Keratinocyte (primary cell): Measurements from ENCODE around the gene RBMX2. TPM values are rescaled to one million over a fixed set of nuclear protein-coding genes. Genes with fewer than 3 reads are reported as not detected.

Experiments used
- DNase-seq: peaks from one replicate; pipeline ENCODE4 v3.0.0-alpha.2; 2011; ENCODE audit warnings: low read depth, missing footprints, low spot score
- FAIRE-seq: peaks from 2 replicates; lab custom pipeline; 2011; peaks lifted over from hg19 to GRCh38; lab: Jason Lieb, UNC
- H2AFZ ChIP-seq: 2 replicates; pipeline ENCODE4 v1.6.0; 2012; ENCODE audit warnings: low read length, control low read depth, inconsistent platforms; ENCODE audit not compliant: control insufficient read depth
- H3K27ac ChIP-seq: 2 replicates; pipeline ENCODE4 v1.5.1; 2011; ENCODE audit warnings: low read length; ENCODE audit not compliant: control insufficient read depth, insufficient read depth
- H3K27me3 ChIP-seq: 3 replicates; pipeline ENCODE4 v1.6.0; 2011; ENCODE audit warnings: low read length; ENCODE audit not compliant: control insufficient read depth, insufficient read depth; ENCODE audit errors: extremely low read depth
- H3K36me3 ChIP-seq, 2 experiments: 2 replicates in 1 of 2; 3 replicates in 1 of 2; pipeline ENCODE4 v1.5.1; 2011; ENCODE audit warnings: low read length in 2 of 2, mild to moderate bottlenecking in 1 of 2; ENCODE audit not compliant: control insufficient read depth in 2 of 2, insufficient read depth in 2 of 2; ENCODE audit errors: extremely low read depth in 1 of 2
- H3K4me1 ChIP-seq: 3 replicates; pipeline ENCODE4 v1.5.1; 2011; ENCODE audit warnings: low read length; ENCODE audit not compliant: control insufficient read depth, insufficient read depth; ENCODE audit errors: extremely low read depth
- H3K4me2 ChIP-seq: 3 replicates; pipeline ENCODE4 v1.6.0; 2011; ENCODE audit warnings: low read depth, low read length; ENCODE audit not compliant: control insufficient read depth, insufficient read depth; ENCODE audit errors: extremely low read depth
- H3K4me3 ChIP-seq, 3 experiments: fragments of 200-600 bp in 1 of 3; sonication (generic) in 1 of 3; 2 replicates in 2 of 3; 3 replicates in 1 of 3; pipeline ENCODE4 v1.5.1; 2011 to 2016; ENCODE audit warnings: low read length in 3 of 3, mild to moderate bottlenecking in 3 of 3, control low read depth in 2 of 3, inconsistent platforms in 1 of 3, low read depth in 1 of 3, mixed read lengths in 1 of 3, mixed run types in 1 of 3, moderate library complexity in 1 of 3; ENCODE audit not compliant: control insufficient read depth in 2 of 3, insufficient read depth in 2 of 3; ENCODE audit errors: extremely low read depth in 1 of 3
- H3K79me2 ChIP-seq: 2 replicates; pipeline ENCODE4 v1.6.0; 2012; ENCODE audit warnings: low read length; ENCODE audit not compliant: control insufficient read depth, insufficient read depth
- H3K9ac ChIP-seq: 3 replicates; pipeline ENCODE4 v1.6.0; 2011; ENCODE audit warnings: low read length; ENCODE audit not compliant: control insufficient read depth, insufficient read depth; ENCODE audit errors: extremely low read depth
- H3K9me1 ChIP-seq: 3 replicates; pipeline ENCODE4 v1.6.0; 2011; ENCODE audit warnings: low read length; ENCODE audit not compliant: control insufficient read depth, insufficient read depth; ENCODE audit errors: extremely low read depth
- H3K9me3 ChIP-seq: 2 replicates; pipeline ENCODE4 v1.5.1; 2012; ENCODE audit warnings: low read depth, low read length; ENCODE audit not compliant: control insufficient read depth
- H4K20me1 ChIP-seq: 3 replicates; pipeline ENCODE4 v1.6.0; 2011; ENCODE audit warnings: low read length; ENCODE audit not compliant: control insufficient read depth, insufficient read depth; ENCODE audit errors: extremely low read depth
- EZH2 ChIP-seq: IDR thresholded peaks from one replicate; pipeline ENCODE4 v1.6.1; 2012; ENCODE audit warnings: inconsistent platforms, mild to moderate bottlenecking, low read length, moderate library complexity
- dilution Hi-C: fragments of 300-500 bp; cut with MboI; formaldehyde crosslinking; loops from one replicate; pipeline ENCODE4 v1.7.0; 2020; ENCODE audit warnings: low sequenced_read_pairs; ENCODE audit not compliant: extremely low pct_ligation_motif_present
- polyA plus RNA-seq, 5 experiments: library from polyadenylated mRNA; depleted of rRNA in 3 of 5; stranded (reverse) in 3 of 5; stranded (forward) in 1 of 5; unstranded in 1 of 5; fragments of >200 nt; gene quantifications; 1 replicate in 1 of 5; 2 replicates in 3 of 5; 3 replicates in 1 of 5; pipeline versions ENCODE4 v1.2.1 to v1.2.3, GENCODE V29; 2011 to 2012; ENCODE audit warnings: missing spikeins in 2 of 5, low read depth in 1 of 5, low replicate concordance in 1 of 5
- TF ChIP-seq, protein P1 (sequence below), 3 experiments: IDR thresholded peaks in 1 of 3; conservative IDR thresholded peaks in 1 of 3; optimal IDR thresholded peaks in 1 of 3; 2 replicates in 2 of 3; 3 replicates in 1 of 3; pipeline versions ENCODE3 to v1.5.1; 2011; ENCODE audit warnings: low read length in 3 of 3, mild to moderate bottlenecking in 3 of 3, moderate library complexity in 2 of 3, control low read depth in 1 of 3, inconsistent platforms in 1 of 3; ENCODE audit not compliant: insufficient read depth in 2 of 3; ENCODE audit errors: extremely low read depth in 1 of 3

RBMX2 gene
- polyA plus RNA-seq, 1 donor (not counting 4 experiments of a cell fraction or from before 2014, with no cell fraction given): 22.3 TPM

- dilution Hi-C loops: no loop called here
- no peaks in the 10 kb centered on the region for H3K9me1 ChIP-seq
- DNase-seq (no peak), FAIRE-seq (no peak)
- H3K27me3 ChIP-seq: no peaks in the 10 kb centered on the region
- TF ChIP-seq, protein P1, sequence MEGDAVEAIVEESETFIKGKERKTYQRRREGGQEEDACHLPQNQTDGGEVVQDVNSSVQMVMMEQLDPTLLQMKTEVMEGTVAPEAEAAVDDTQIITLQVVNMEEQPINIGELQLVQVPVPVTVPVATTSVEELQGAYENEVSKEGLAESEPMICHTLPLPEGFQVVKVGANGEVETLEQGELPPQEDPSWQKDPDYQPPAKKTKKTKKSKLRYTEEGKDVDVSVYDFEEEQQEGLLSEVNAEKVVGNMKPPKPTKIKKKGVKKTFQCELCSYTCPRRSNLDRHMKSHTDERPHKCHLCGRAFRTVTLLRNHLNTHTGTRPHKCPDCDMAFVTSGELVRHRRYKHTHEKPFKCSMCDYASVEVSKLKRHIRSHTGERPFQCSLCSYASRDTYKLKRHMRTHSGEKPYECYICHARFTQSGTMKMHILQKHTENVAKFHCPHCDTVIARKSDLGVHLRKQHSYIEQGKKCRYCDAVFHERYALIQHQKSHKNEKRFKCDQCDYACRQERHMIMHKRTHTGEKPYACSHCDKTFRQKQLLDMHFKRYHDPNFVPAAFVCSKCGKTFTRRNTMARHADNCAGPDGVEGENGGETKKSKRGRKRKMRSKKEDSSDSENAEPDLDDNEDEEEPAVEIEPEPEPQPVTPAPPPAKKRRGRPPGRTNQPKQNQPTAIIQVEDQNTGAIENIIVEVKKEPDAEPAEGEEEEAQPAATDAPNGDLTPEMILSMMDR (optimal IDR thresholded peaks at IDR 0.05 in 1 of 3, IDR thresholded peaks at IDR 0.05 in 1 of 3, conservative IDR thresholded peaks at IDR 0.05 in 1 of 3; ENCODE audit: extremely low read depth in 1 of 3, insufficient read depth in 2 of 3, low read length in 3 of 3): no peak
- H3K4me2 ChIP-seq: no peak overlapping the region
- H3K79me2 ChIP-seq: no peaks in the 10 kb centered on the region
- no peak overlapping the region for H3K4me3 ChIP-seq
- H3K27ac ChIP-seq: no peak overlapping the region
- no peaks in the 10 kb centered on the region for H3K9me3 ChIP-seq
- H2AFZ ChIP-seq: no peak overlapping the region
- H3K36me3 ChIP-seq: no peaks in the 10 kb centered on the region
- H3K4me1 ChIP-seq: no peaks in the 10 kb centered on the region
- no peaks in the 10 kb centered on the region for H4K20me1 ChIP-seq
- H3K9ac ChIP-seq: no peak overlapping the region
Measured at GRCh38 chrX:130376077-130376476, 25.7 kb upstream of the RBMX2 start.

DNA sequence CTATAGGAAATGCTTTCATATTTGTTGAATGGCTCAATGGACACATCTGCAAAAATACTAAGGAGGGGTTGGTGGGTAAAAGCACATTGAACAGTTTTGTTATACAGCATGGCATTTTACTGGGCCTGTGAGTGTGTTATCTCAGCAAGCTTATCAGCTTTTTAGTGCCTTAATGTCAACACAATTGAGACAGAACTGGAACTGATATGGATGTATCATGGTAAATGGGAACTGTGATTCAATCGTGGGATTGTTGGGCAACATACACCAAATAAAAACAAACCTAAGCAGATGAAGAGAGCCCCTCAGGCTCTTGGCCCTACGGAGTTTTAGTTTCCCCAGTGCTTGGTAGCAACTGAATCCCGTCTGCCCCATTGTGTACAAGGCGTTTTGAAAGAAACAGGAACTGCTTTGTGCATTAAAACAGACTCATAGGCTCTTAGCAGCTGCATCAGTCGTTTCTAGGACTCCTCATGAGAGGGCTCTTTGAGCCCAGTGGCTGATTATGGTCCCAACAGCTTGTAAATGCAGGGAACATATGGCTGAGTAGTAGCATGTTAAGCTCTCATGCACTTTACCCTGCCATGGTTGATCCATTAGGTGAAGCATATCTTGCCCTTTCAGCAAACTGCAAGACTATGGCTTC is 23.6 kb upstream of the RBMX2 start:
- Histone ChIP-seq H3K79me2 (no peaks in the 10 kb centered on the region), H3K36me3 (no peaks in the 10 kb centered on the region)
- no peak for FAIRE-seq

More for the DNA sequence above, 23.6 kb upstream of the RBMX2 start:
- Histone ChIP-seq H3K9me1 (no peaks in the 10 kb centered on the region), H3K4me2 (no peak overlapping the region), H3K9me3 (no peaks in the 10 kb centered on the region), H3K27ac (no peak overlapping the region), H3K9ac (no peak overlapping the region), H3K27me3 (no peaks in the 10 kb centered on the region), H3K4me3 (no peak overlapping the region), H3K4me1 (no peaks in the 10 kb centered on the region), H2AFZ (no peak overlapping the region), H4K20me1 (no peaks in the 10 kb centered on the region)
- dilution Hi-C loops: no loop called here
- TF ChIP-seq, protein P1 (optimal IDR thresholded peaks at IDR 0.05 in 1 of 3, IDR thresholded peaks at IDR 0.05 in 1 of 3, conservative IDR thresholded peaks at IDR 0.05 in 1 of 3; ENCODE audit: extremely low read depth in 1 of 3, insufficient read depth in 2 of 3, low read length in 3 of 3): no peak
- TF ChIP-seq EZH2: no peak
- no peak for DNase-seq
